ENCODE data around the gene CARD11. TPM values are rescaled to one million over a fixed set of nuclear protein-coding genes. Genes with fewer than 3 reads are reported as not detected.
A peak's percentile ranks its signal among the peaks of the same experiment; 100 is the strongest.

The CARD11 gene
- total RNA-seq, 1 donor from 2014 or later: 74.1 TPM

DNA sequence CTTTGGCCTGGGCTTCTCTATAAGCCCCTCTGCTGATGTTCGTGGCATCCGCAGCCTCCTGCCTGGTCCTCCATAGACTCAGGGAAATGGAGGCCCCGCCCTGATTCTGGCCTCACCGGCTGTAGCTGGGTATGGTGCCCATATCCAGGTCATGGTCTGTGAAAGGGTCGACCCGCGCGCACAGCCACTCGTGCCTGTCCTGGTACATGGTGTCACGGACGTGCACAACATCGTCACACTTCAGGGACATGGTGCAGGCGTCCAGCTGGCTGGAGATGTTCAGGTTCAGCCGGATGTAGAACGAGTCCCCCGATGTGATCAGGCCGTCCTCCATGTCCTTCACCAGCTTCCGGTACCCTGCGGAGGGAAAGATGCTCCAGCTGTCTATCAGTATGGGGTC lies 124.4 kb downstream of the CARD11 start:
- Mint-ChIP-seq H3K4me3 (ENCODE audit: low read depth) (no peak overlapping the region), H3K27ac (no peak overlapping the region), H3K4me1 (ENCODE audit: low read depth) (no peaks in the 10 kb centered on the region), H3K9me3 (peaks cover 11% of the 10 kb centered on the region), H3K36me3 (ENCODE audit: low read depth) (peaks cover 55% of the 10 kb centered on the region), H3K27me3 (ENCODE audit: low read depth) (no peaks in the 10 kb centered on the region)
- intact Hi-C loops (cut with micrococcal nuclease): no loop called here
- no peak for DNase-seq (ENCODE audit: low spot score)

GRCh38 chr7:2918406-2918805 lies 125.3 kb downstream of the CARD11 start:
- no peak overlapping the region for H3K4me3 Mint-ChIP-seq (ENCODE audit: low read depth)
- H3K4me1 Mint-ChIP-seq (ENCODE audit: low read depth): no peaks in the 10 kb centered on the region
- no peaks in the 10 kb centered on the region for H3K27me3 Mint-ChIP-seq (ENCODE audit: low read depth)
- H3K36me3 Mint-ChIP-seq (ENCODE audit: low read depth): peaks cover 56% of the 10 kb centered on the region
- intact Hi-C loops (cut with micrococcal nuclease): no loop called here
- H3K9me3 Mint-ChIP-seq: peaks cover 11% of the 10 kb centered on the region
- no peak overlapping the region for H3K27ac Mint-ChIP-seq
- no peak for DNase-seq (ENCODE audit: low spot score)

DNA sequence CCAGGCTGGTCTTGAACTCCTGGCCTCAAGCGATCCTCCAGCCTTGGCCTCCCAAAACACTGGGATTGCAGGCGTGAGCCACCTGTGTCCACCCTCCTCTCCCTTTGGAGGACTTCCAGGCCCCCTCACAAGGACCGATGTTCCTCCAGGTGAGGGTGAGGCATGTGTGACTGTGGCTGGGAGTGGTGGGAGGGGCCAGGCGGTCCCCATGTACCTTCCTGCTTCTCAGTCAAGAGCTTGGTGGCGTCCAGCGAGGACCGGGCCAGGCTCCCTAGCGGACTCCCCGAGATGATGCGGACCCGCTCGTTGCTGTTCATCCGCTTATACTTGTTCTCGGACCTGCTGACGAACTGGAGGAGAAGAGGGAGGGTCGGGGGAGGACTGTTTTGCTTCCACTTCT lies 128.6 kb downstream of the CARD11 start:
- intact Hi-C loops (cut with micrococcal nuclease): no loop called here

DNA sequence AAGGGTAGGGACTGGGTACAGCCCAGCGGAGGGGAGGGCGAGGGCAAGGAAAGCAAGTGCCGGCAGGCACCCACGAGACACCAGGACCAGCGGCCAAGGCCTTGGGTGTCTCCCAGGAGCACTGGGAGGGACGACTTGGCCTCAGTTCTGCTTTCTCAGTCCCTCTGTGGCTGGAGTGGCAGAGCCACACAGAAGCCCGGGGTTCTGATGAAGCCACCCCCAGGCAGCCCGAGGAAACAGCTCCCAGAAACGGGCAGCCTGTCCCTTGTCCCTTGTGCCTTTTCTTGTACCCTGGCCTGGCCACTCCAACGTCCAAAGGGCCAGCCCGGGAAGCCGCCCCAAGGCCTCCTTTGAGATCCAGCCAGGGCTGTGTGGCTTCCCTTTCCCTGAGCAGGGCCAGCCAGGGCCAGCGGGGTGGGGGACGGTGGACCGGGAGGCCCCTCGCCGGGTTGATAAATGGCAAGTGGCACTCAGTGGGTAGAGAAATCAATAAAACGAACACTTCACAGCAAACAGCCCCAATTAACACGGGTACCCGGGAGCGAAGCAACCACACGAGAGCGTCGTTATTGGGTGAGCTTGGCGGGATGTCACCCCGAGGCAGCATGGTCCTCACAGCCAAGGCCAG lies 129.8 kb downstream of the CARD11 start:
- Mint-ChIP-seq H3K4me1 (ENCODE audit: low read depth) (no peaks in the 10 kb centered on the region), H3K4me3 (ENCODE audit: low read depth) (no peak overlapping the region), H3K36me3 (ENCODE audit: low read depth) (peaks cover 39% of the 10 kb centered on the region), H3K9me3 (no peaks in the 10 kb centered on the region), H3K27ac (no peak overlapping the region), H3K27me3 (ENCODE audit: low read depth) (no peaks in the 10 kb centered on the region)
- intact Hi-C loops (cut with micrococcal nuclease): no loop called here
- DNase-seq (ENCODE audit: low spot score): no peak

More for the DNA sequence above, 128.6 kb downstream of the CARD11 start:
- H3K4me1 Mint-ChIP-seq (ENCODE audit: low read depth): no peaks in the 10 kb centered on the region
- H3K36me3 Mint-ChIP-seq (ENCODE audit: low read depth): peaks cover 48% of the 10 kb centered on the region
- DNase-seq (ENCODE audit: low spot score): no peak
- no peak overlapping the region for H3K4me3 Mint-ChIP-seq (ENCODE audit: low read depth)
- H3K27me3 Mint-ChIP-seq (ENCODE audit: low read depth): no peaks in the 10 kb centered on the region
- H3K9me3 Mint-ChIP-seq: peaks cover 2% of the 10 kb centered on the region
- H3K27ac Mint-ChIP-seq: no peak overlapping the region

- no peak overlapping the region for H3K4me3 Mint-ChIP-seq (ENCODE audit: low read depth)
- no peak for DNase-seq (ENCODE audit: low spot score)
- no peaks in the 10 kb centered on the region for H3K4me1 Mint-ChIP-seq (ENCODE audit: low read depth)
- intact Hi-C loops (cut with micrococcal nuclease): no loop called here
- no peak overlapping the region for H3K27ac Mint-ChIP-seq
- H3K27me3 Mint-ChIP-seq (ENCODE audit: low read depth): no peaks in the 10 kb centered on the region
- no peaks in the 10 kb centered on the region for H3K9me3 Mint-ChIP-seq
- H3K36me3 Mint-ChIP-seq (ENCODE audit: low read depth): peaks cover 39% of the 10 kb centered on the region
Observed at GRCh38 chr7:2912684-2913439, 130.8 kb downstream of the CARD11 start.

- DNase-seq (ENCODE audit: low spot score): no peak
- Mint-ChIP-seq H3K4me1 (ENCODE audit: low read depth) (no peaks in the 10 kb centered on the region), H3K4me3 (ENCODE audit: low read depth) (no peak overlapping the region), H3K36me3 (ENCODE audit: low read depth) (peaks cover 46% of the 10 kb centered on the region), H3K9me3 (no peaks in the 10 kb centered on the region), H3K27ac (no peak overlapping the region), H3K27me3 (ENCODE audit: low read depth) (no peaks in the 10 kb centered on the region)
- intact Hi-C loops (cut with micrococcal nuclease): no loop called here
Observed at GRCh38 chr7:2911466-2911865, 132.2 kb downstream of the CARD11 start.

DNA sequence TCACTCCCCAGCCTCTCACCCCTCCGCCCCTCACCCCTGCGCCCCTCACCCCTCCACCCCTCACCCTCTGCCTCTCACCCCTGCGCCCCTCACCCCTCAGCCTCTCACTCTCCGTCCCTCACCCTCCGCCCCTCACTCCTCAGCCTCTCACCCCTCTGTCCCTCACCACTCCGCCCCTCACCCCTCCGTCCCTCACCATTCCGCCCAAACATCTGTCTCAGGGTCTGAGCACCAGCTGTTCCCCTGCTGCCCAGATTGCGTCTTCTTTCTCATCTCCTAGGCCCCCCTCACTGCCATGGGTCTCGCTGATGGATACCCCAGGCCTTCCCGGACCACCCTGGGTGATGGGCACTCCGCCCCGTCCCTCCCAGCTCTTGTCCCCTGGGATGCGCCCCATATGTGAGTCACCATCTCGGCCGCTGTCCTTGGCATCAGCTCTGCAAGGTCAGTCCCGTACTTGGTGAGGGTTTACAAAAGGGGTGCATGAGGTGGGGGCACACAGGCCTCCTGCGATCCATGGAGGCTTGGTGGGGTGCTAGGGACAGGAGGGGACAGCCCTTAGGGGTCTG lies 134.1 kb downstream of the CARD11 start:
- intact Hi-C loops (cut with micrococcal nuclease): no loop called here
- H3K36me3 Mint-ChIP-seq (ENCODE audit: low read depth): peaks cover 59% of the 10 kb centered on the region

DNA sequence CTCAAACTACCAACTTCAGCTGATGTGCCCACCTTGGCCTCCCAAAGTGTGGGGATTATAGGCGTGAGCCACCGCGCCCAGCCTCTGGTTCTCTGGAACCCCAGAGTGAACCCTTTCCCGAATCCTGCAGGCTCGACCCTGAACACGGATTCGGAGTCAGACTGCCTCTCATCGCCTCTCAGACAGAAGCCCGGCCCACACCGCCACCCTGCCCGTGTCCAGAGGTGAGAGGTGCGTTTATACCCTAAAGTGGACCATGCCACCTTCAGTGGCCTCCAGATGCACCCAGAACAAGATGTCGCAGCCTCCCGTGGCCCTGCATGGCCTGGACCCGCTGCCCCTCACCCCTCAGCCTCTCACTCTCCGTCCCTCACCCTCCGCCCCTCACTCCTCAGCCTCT lies 134.6 kb downstream of the CARD11 start:
- intact Hi-C loops (cut with micrococcal nuclease): no loop called here
- no peaks in the 10 kb centered on the region for H3K27me3 Mint-ChIP-seq (ENCODE audit: low read depth)
- no peaks in the 10 kb centered on the region for H3K9me3 Mint-ChIP-seq
- DNase-seq (ENCODE audit: low spot score): no peak
- H3K4me1 Mint-ChIP-seq (ENCODE audit: low read depth): peaks cover 1% of the 10 kb centered on the region
- H3K36me3 Mint-ChIP-seq (ENCODE audit: low read depth): peaks cover 62% of the 10 kb centered on the region
- no peak overlapping the region for H3K27ac Mint-ChIP-seq
- H3K4me3 Mint-ChIP-seq (ENCODE audit: low read depth): no peak overlapping the region

More for the DNA sequence above, 134.1 kb downstream of the CARD11 start:
- Mint-ChIP-seq H3K4me3 (ENCODE audit: low read depth) (no peak overlapping the region), H3K9me3 (no peaks in the 10 kb centered on the region), H3K27ac (no peak overlapping the region), H3K4me1 (ENCODE audit: low read depth) (no peaks in the 10 kb centered on the region), H3K27me3 (ENCODE audit: low read depth) (no peaks in the 10 kb centered on the region)
- no peak for DNase-seq (ENCODE audit: low spot score)

- intact Hi-C loops (cut with micrococcal nuclease): no loop called here
- no peak overlapping the region for H3K27ac Mint-ChIP-seq
- H3K27me3 Mint-ChIP-seq (ENCODE audit: low read depth): no peaks in the 10 kb centered on the region
- H3K4me3 Mint-ChIP-seq (ENCODE audit: low read depth): no peak overlapping the region
- no peaks in the 10 kb centered on the region for H3K9me3 Mint-ChIP-seq
- peaks cover 4% of the 10 kb centered on the region for H3K4me1 Mint-ChIP-seq (ENCODE audit: low read depth)
- H3K36me3 Mint-ChIP-seq (ENCODE audit: low read depth): peaks cover 62% of the 10 kb centered on the region
- no peak for DNase-seq (ENCODE audit: low spot score)
Observed at GRCh38 chr7:2908103-2908683, 135.5 kb downstream of the CARD11 start.

DNA sequence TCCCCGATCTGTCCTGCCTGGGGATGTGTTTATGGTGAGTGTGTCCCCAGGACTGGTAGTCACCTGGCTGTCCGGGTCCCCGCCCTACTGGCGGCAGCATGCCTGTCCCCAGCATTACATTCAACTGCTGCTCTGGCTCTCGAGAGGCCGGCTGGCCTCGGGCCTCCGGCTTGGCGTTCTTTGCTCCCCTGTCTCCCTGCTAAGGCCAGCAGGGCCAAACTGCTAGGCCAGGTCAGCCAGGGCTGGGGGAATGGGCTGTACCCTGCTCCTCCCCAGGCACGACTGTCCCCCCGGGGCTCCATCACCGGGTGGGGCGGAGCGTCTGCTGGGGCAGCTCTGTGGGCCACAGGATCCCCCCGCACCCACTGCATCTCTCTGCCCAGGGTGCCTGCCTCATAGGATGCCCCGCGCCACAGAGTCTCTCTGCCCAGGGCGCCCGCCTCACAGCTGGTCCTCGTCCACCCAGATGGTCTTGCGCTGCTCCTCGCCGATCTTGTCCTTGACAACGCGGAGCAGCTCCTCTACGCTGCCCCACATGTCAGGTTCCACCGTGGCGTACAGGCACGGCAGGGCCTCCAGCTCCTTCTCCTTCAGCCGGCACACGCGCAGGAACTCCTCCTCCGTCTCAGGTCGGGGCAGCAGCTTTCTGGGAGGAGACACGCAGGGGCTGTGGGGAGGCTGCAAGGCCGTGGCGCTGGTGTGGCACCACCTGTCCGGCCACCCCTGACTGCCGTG lies 137.3 kb downstream of the CARD11 start:
- intact Hi-C loops (cut with micrococcal nuclease): no loop called here
- DNase-seq (ENCODE audit: low spot score): no peak
- peaks cover 59% of the 10 kb centered on the region for H3K36me3 Mint-ChIP-seq (ENCODE audit: low read depth)
- no peak overlapping the region for H3K4me3 Mint-ChIP-seq (ENCODE audit: low read depth)
- H3K27ac Mint-ChIP-seq: no peak overlapping the region
- H3K27me3 Mint-ChIP-seq (ENCODE audit: low read depth): no peaks in the 10 kb centered on the region
- H3K4me1 Mint-ChIP-seq (ENCODE audit: low read depth): peaks cover 12% of the 10 kb centered on the region
- no peaks in the 10 kb centered on the region for H3K9me3 Mint-ChIP-seq

DNA sequence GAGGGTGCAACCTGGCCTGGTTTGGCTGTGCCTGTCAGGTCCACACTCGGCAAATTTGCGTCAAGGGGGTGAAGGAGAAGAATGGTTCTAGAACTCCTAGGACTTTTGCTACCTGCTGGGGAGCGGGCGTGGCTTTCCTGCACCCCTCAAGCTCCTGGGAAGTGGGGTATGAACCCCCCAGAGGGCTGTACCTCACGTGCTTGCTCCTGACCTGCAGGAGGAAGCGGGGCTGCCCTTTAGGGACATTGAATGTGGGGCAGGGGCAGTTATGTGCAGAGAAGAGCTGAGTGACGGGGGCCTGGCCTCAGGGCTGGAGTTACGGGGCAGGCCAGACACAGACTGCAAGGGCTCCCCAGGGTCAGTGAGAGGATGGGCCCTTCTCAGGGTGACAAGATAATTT lies 138.2 kb downstream of the CARD11 start:
- Mint-ChIP-seq H3K4me1 (ENCODE audit: low read depth) (peaks cover 12% of the 10 kb centered on the region), H3K36me3 (ENCODE audit: low read depth) (peaks cover 55% of the 10 kb centered on the region), H3K27me3 (ENCODE audit: low read depth) (no peaks in the 10 kb centered on the region), H3K27ac (peak overlapping the region; percentile 17), H3K9me3 (no peaks in the 10 kb centered on the region), H3K4me3 (ENCODE audit: low read depth) (no peak overlapping the region)
- intact Hi-C loops (cut with micrococcal nuclease): no loop called here
- no peak for DNase-seq (ENCODE audit: low spot score)

- no peak for DNase-seq (ENCODE audit: low spot score)
- intact Hi-C loops (cut with micrococcal nuclease): no loop called here
- H3K4me3 Mint-ChIP-seq (ENCODE audit: low read depth): no peak overlapping the region
- no peak overlapping the region for H3K27ac Mint-ChIP-seq
- no peaks in the 10 kb centered on the region for H3K9me3 Mint-ChIP-seq
- no peaks in the 10 kb centered on the region for H3K27me3 Mint-ChIP-seq (ENCODE audit: low read depth)
- peaks cover 12% of the 10 kb centered on the region for H3K4me1 Mint-ChIP-seq (ENCODE audit: low read depth)
- peaks cover 55% of the 10 kb centered on the region for H3K36me3 Mint-ChIP-seq (ENCODE audit: low read depth)
Observed at GRCh38 chr7:2905027-2905426, 138.6 kb downstream of the CARD11 start.

Data from activated T-helper 2 cell treated with anti-CD3 and anti-CD28 coated beads, Interferon-gamma antibody, Interleukin-2, Interleukin-4, amounts not matched to agents 10 μg/mL and 5 μg/mL and 100 μg/mL, durations not matched to agents 14 hours and 24 hours and 36 hours (primary cell).